Stimulated activated naive CD8-positive, alpha-beta T cell treated with anti-CD3 and anti-CD28 coated beads, Interleukin-15, amount 100 ng/mL, for 72 hours (primary cell): ENCODE measurements around the gene CNTNAP5.

Experiments
- ATAC-seq: fragments of 150-1000 bp; cut with Tn5 transposase; 2 replicates; pipeline ENCODE4 v1.10.0; 2021; ENCODE audit warnings: mild to moderate bottlenecking, moderate library complexity
- DNase-seq, 2 donors: peaks; one replicate each; pipeline ENCODE4 v3.0.0; 2021 to 2022
- H3K27ac Mint-ChIP-seq, 2 donors: one replicate each; pipeline ENCODE4 v1.8.0; 2022; ENCODE audit warnings: mild to moderate bottlenecking in 2 of 2, mixed read lengths in 2 of 2, moderate library complexity in 2 of 2
- H3K27me3 Mint-ChIP-seq: one replicate; pipeline ENCODE4 v1.8.0; 2022; ENCODE audit warnings: mixed read lengths
- H3K4me1 Mint-ChIP-seq: one replicate; pipeline ENCODE4 v1.8.0; 2022; ENCODE audit warnings: mild to moderate bottlenecking, mixed read lengths
- H3K4me3 Mint-ChIP-seq, 2 donors: one replicate each; pipeline ENCODE4 v1.8.0; 2022; ENCODE audit warnings: mild to moderate bottlenecking in 2 of 2, mixed read lengths in 2 of 2, moderate library complexity in 1 of 2
- H3K9me3 Mint-ChIP-seq, 2 donors: one replicate each; pipeline ENCODE4 v1.8.0; 2022; ENCODE audit warnings: mixed read lengths in 2 of 2

CNTNAP5 gene

DNA sequence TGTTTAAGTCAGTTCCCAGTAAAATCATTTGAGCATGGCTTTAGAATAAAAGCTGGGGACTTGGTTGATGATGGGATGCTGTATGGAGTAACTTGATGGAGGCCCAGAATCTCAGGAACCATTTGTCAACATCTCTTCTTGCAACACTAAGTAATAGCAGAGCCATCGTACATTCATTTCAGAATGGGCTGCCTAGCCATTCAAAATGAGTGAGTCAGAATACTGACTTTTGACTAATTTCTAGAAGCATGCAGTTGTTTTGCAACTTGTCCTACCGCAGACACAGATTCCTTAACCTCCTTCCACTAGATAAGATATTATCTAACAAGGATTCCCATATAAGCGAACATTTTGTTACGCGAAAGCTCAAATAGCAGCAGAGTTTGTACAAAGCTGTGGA is 229.5 kb downstream of the CNTNAP5 start:
- Mint-ChIP-seq H3K27me3 (no peaks in the 10 kb centered on the region), H3K4me1 (no peaks in the 10 kb centered on the region), H3K27ac (no peak overlapping the region), H3K4me3 (no peak overlapping the region), H3K9me3 (peaks cover 0 to 5% of the 10 kb centered on the region in 2 donors)
- no peak for ATAC-seq
- DNase-seq = no peak

DNA sequence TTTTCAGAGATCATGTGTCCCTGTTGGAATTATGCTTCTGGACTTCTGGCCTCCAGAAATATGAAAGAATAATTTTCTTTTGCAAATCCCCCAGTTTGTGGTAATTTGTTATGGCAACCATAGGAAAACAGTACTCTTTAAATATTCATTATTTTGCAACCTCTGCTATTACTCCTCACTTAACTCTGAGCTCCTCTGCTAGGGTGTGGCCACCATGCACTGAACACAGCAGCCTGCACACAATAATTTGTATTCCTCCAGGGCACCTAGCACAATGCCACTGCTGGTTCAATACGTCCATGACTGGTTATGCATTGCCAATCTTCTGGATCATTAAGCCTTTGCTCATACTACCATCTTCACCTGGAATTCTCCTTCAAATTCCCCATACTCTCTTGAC is 232.0 kb downstream of the CNTNAP5 start:
- Mint-ChIP-seq H3K4me1 (no peaks in the 10 kb centered on the region), H3K9me3 (peaks cover 0 to 5% of the 10 kb centered on the region in 2 donors), H3K27ac (no peak overlapping the region), H3K4me3 (no peak overlapping the region), H3K27me3 (no peaks in the 10 kb centered on the region)
- DNase-seq (no peak), ATAC-seq (no peak)

DNA sequence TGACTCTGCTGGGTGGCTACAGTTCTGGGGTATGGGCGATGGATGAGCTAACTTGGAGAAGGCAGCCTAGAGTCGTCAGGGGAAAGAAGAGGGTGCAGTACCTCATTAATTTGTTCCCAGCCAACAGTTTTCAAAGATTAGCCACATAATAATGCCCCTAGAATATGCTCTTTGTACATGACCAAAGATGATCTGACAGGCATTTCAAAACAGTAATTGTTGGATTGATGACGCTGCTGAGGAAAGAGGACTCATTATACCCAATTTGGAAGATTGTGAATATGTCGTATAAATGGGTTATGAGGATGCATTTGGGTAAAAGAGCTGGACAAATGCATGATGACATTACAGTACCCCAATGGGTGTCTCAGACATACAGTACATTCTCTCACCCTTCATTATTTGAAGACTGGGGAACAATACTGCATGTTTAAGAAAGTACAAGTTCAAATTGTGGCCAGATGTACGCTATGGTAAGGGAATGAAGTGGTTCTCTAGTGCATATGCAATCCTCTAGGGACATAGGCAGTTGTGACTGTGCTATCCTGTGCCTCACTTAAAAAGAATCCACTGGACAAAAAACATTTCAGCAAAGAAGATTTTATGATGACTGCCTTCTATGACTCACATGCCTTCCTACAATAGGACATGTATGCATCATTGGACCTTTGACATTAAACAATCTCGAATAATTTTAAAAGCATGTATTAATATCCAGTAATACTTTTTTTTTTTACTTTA is 233.2 kb downstream of the CNTNAP5 start:
- no peak for ATAC-seq
- Mint-ChIP-seq H3K4me3 (no peak overlapping the region), H3K9me3 (peaks cover 0 to 5% of the 10 kb centered on the region in 2 donors), H3K4me1 (no peaks in the 10 kb centered on the region), H3K27me3 (no peaks in the 10 kb centered on the region), H3K27ac (no peak overlapping the region)
- DNase-seq = no peak

DNA sequence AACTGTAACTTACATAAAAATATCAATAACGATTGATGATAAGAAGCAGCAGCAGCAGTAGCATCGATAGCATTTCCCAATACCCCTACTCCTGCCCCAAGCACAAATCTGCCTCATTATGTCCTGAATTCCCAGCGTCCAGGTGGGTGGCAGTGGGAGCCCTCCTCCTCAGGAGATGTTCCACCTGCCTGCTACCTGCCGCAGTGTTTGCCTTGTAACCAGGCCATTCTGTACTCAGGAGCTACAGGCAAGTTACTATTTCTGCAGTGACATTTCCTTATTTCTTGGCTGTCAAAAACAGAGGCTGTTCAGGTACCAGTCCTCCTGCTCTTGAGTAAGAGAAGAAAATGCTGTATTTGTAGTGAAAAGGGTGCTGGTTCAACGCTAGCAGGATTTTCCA is 236.4 kb downstream of the CNTNAP5 start:
- DNase-seq = no peak
- Mint-ChIP-seq H3K27ac (no peak overlapping the region), H3K4me1 (no peaks in the 10 kb centered on the region)

DNA sequence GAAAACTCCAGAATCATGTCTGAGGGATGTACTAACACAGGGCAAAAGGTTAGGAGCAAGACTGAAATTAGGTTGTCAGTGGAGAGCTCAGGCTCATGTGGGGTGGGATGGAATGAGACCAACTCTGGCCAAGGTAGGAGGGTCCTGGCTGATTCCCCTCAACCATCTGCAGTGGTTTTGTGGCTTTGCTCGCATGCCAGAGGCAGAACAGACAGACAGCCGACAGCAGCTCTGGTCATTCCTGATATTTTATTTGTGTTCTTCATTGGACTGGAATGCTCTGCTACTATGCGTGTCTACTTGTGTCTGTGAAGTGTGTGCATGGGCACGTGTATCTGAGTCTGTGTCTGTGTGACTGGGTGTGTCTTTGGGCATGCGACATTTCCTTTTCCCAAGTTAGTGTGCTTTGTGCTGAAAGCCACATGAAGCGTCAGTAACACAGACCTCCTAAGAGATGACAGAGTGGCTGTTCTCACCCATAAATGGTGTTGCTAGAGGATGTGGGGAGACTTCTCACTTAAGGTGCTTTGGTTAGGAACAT is 239.5 kb downstream of the CNTNAP5 start:
- DNase-seq = no peak
- Mint-ChIP-seq H3K4me1 (no peaks in the 10 kb centered on the region), H3K4me3 (no peak overlapping the region), H3K9me3 (peaks cover 0 to 15% of the 10 kb centered on the region in 2 donors), H3K27ac (no peak overlapping the region), H3K27me3 (no peaks in the 10 kb centered on the region)
- ATAC-seq = no peak

More for the DNA sequence above, 236.4 kb downstream of the CNTNAP5 start:
- Mint-ChIP-seq H3K4me3 (no peak overlapping the region), H3K27me3 (no peaks in the 10 kb centered on the region), H3K9me3 (peaks cover 5 to 15% of the 10 kb centered on the region in 2 donors)
- no peak for ATAC-seq

DNA sequence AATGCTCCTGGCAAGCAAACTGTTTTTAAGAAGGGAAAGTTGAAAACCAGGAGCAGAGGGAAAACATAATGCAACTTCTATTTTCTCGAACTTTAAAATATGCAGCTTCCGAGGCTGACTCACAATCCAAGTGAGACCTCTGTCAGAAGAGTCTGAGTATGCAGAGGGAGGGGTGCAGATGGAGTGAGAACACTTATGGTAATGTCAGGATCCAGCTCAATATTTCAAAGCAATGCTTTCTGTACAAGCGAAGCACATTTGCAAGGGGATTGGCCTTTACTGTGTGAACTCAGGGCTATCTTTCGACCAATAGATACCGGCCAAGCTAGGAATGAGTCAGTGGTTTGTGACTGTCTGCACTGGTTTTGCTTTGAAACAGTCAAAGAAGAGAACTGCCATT is 242.7 kb downstream of the CNTNAP5 start:
- Mint-ChIP-seq H3K27ac (no peak overlapping the region), H3K9me3 (peaks cover 0 to 15% of the 10 kb centered on the region in 2 donors), H3K4me3 (no peak overlapping the region), H3K4me1 (no peaks in the 10 kb centered on the region), H3K27me3 (no peaks in the 10 kb centered on the region)
- DNase-seq (no peak), ATAC-seq (no peak)

DNA sequence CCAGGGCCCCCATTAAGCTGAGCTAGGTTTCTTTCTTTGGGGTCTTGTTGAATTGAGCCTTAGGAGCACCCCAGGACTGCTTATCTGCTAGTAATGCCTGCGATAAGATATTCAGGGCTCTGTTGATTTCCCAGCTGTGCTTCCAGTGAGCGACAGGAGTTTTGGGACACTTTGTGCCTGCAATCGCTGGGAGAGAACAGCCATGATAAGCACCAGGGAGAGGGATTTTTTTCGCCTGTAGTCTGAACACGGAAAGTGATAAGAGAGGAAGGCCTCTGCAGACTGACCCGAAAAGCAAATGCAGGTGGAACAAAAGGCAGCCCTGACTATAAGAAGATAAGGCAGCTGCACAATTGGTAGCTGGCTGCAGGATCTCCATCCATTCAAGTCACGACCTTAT is 244.3 kb downstream of the CNTNAP5 start:
- Mint-ChIP-seq H3K27ac (no peak overlapping the region), H3K9me3 (peaks cover 0 to 13% of the 10 kb centered on the region in 2 donors), H3K4me3 (no peak overlapping the region), H3K4me1 (no peaks in the 10 kb centered on the region), H3K27me3 (no peaks in the 10 kb centered on the region)
- ATAC-seq (no peak), DNase-seq (no peak)

DNA sequence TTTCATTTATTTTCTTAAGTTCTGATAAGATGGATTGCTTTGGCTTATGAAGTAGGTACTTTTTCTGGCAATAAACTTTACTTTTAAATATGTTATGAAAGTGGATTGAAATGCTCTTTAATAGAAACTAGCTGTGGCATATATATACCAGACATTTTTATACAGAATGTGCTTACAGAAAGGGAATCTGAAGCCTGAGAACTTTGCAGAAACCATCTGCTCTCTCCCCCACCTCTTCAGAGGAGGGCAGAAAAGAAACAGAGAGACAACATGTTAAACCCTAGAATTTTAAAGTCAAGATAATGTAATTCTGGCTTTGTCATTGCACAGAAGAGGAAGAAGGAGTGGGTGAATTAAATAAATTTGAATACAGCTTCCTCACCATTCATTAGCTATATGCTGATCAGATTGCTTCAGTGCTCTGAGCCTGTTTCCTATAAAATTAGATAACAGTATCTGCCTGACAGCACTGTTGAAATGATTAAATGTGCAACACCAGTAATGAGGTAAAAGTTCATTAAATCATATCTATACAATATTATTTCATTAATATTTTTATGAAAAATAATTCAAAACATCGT is 247.3 kb downstream of the CNTNAP5 start:
- ATAC-seq (no peak), DNase-seq (no peak)
- Mint-ChIP-seq H3K4me3 (no peak overlapping the region), H3K27ac (no peak overlapping the region), H3K9me3 (peaks cover 7 to 8% of the 10 kb centered on the region in 2 donors), H3K4me1 (no peaks in the 10 kb centered on the region), H3K27me3 (no peaks in the 10 kb centered on the region)

DNA sequence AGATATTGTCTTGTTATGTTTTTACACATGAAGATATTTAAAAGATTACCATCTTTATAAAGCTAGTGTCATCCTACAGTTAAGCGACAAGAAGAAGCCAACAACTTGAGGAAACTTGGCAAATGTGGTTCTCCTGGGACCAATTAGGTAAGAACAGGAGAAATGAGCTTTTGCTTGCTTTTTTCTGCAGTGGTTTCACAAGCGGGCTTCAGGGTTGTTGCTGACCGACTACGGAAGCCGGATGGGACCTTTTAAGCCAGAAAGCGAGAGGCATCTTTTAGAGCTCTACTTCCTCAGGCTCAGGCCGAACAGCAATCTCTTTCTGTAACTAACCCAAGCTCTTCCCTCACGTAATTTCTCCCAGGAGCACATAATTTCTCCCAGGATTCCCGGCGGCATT is 256.5 kb downstream of the CNTNAP5 start:
- H3K9me3 Mint-ChIP-seq = no peaks in the 10 kb centered on the region
- DNase-seq = no peak

DNA sequence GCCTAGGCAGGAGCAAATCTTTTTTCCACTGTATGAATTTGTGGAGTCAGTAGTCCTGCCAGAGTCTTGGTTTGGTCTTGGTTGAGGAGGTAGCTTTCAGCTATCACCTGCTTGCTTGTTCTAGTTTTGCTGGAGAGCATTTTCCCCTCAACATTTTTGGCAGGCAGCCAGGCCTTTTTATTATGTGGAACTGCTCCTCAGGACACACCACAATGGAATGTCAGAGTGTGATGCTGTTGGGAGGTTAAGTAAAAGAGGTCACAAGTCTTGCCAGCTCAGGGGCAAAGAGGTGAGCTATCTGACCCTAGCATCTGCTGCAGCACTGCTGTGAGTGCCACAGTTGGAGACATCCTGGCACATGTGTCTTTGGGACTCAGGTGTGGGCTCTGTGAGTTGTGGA is 258.0 kb downstream of the CNTNAP5 start:
- DNase-seq (no peak), ATAC-seq (no peak)
- Mint-ChIP-seq H3K4me3 (no peak overlapping the region), H3K27me3 (no peaks in the 10 kb centered on the region), H3K27ac (no peak overlapping the region), H3K9me3 (no peaks in the 10 kb centered on the region), H3K4me1 (no peaks in the 10 kb centered on the region)

More for the DNA sequence above, 256.5 kb downstream of the CNTNAP5 start:
- Mint-ChIP-seq H3K27me3 (no peaks in the 10 kb centered on the region), H3K4me3 (no peak overlapping the region), H3K4me1 (no peaks in the 10 kb centered on the region), H3K27ac (no peak overlapping the region)
- no peak for ATAC-seq

DNA sequence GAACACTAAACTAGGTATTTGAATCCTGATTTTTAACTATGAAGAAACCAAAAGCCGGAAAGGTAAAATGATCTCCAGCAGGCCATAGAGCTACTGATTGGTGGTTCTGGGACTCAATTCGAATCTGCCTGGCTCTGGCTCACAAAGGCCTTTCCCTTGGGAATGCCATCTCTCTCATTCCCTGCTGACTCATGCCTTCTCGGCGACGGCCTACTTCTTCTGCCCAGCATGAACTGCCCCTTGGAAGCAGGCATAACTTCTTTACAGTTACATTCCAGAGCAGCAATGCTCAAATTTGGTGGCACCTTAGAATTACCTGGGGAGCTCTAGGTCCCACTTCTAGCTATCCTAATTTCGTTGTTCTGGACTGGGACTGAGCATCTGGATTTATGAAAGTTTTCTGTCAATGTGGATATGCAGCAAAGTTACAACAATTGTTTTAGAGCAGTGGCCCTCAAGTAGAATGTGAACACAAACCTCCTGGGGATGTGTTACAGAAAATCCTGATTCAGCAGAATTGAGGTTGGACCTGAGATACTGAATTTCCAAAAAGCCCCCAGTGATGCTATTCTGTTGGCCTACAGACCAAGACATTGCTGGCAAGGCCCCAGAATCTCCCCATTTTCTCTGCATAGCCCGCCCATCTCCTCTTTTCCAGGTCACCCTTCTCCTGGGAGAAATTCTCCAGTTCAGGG is 261.1 kb downstream of the CNTNAP5 start:
- no peak overlapping the region for H3K27ac Mint-ChIP-seq
- DNase-seq (no peak), ATAC-seq (no peak)
- H3K9me3 Mint-ChIP-seq = peaks cover 0 to 6% of the 10 kb centered on the region in 2 donors
- H3K27me3 Mint-ChIP-seq = no peaks in the 10 kb centered on the region
- H3K4me3 Mint-ChIP-seq = no peak overlapping the region
- H3K4me1 Mint-ChIP-seq = no peaks in the 10 kb centered on the region

DNA sequence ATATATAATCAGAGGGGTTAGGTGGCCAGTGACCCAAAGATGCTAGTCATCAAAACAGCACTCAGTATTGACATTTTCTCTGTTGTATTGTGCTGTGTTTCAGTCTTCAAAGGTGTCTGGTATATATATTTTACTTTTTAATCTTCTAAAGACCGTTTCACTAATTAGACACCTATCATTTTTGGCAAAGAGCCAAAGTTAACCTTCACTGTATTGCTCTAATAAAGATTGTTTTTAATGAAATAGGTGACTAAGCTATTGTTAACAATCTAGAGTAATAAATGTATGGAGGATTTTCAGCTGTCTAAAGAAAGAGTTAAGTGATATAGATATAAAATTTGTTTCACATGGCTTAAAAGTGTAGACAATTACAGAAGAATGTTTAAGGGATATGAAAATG is 264.0 kb downstream of the CNTNAP5 start:
- no peak overlapping the region for H3K4me3 Mint-ChIP-seq
- no peak overlapping the region for H3K27ac Mint-ChIP-seq
- H3K9me3 Mint-ChIP-seq = peaks cover 0 to 6% of the 10 kb centered on the region in 2 donors
- no peaks in the 10 kb centered on the region for H3K4me1 Mint-ChIP-seq
- no peaks in the 10 kb centered on the region for H3K27me3 Mint-ChIP-seq
- ATAC-seq (no peak), DNase-seq (no peak)

DNA sequence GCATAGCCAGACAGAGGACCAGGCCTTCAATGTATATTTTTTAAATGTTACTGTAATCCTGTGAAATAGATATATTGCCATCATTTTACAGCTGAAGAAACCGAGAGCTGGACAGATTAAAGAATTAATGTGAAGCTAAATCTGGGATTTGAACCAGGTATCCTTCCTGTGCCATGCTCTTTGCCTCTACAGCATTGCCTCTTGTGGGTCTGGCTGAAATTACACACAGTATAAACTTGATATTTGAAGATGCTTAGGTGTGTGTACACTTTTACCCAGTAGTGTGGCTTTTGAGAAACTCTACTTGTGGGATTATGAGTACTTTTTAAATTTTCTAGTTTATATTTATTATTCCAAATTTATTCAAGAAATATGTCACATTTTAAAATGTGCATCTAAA is 264.5 kb downstream of the CNTNAP5 start:
- no peaks in the 10 kb centered on the region for H3K27me3 Mint-ChIP-seq
- no peak overlapping the region for H3K27ac Mint-ChIP-seq
- ATAC-seq (no peak), DNase-seq (no peak)
- no peak overlapping the region for H3K4me3 Mint-ChIP-seq
- H3K4me1 Mint-ChIP-seq = no peaks in the 10 kb centered on the region
- H3K9me3 Mint-ChIP-seq = peaks cover 4 to 6% of the 10 kb centered on the region in 2 donors

DNA sequence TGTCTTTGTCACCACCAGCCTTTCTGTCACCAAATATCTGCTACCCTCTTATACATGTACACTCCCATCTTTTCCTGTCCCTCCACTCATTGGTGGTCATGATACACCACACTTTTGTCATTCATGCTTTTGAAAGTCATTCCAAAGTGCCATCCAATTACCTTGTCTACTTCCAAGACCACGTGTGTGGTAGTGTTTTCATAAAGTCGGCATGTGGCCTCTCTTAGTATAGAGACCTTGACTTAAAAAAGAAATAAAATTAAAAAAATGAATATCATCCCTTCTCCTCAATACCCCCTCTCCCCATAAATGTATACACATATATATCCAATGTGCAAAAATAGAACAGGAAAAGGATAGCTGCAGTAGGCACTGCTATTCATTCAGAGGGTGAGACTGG is 271.4 kb downstream of the CNTNAP5 start:
- Mint-ChIP-seq H3K9me3 (peaks cover 6 to 10% of the 10 kb centered on the region in 2 donors), H3K4me3 (no peak overlapping the region), H3K27ac (no peak overlapping the region), H3K4me1 (no peaks in the 10 kb centered on the region), H3K27me3 (no peaks in the 10 kb centered on the region)
- ATAC-seq = no peak
- no peak for DNase-seq

DNA sequence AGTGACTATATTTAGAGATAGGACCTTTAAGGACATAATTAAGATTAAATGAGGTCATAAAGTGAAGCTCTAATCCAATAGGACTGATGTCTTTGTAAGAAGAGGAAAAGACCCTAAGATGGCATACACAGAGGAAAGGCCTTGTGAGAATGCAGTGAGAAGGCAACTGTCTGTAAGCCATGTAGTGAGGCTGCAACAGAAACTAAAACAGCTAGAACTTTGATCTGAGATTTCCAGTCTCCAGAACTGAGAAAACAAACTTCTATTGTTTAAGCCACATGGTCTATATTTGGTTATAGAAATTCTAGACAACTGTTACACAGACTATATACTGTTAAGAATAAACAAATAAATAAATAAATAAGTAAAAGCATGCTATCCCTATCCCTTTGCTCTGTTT is 276.8 kb downstream of the CNTNAP5 start:
- Mint-ChIP-seq H3K4me3 (no peak overlapping the region), H3K27me3 (no peaks in the 10 kb centered on the region)
- no peak for ATAC-seq

More for the DNA sequence above, 276.8 kb downstream of the CNTNAP5 start:
- Mint-ChIP-seq H3K9me3 (peaks cover 6 to 14% of the 10 kb centered on the region in 2 donors), H3K4me1 (no peaks in the 10 kb centered on the region), H3K27ac (no peak overlapping the region)
- DNase-seq = no peak
